SK-N-SH (cell line): ENCODE measurements around the gene TNFAIP8L3. TPM values are rescaled to one million over a fixed set of nuclear protein-coding genes. Genes with fewer than 3 reads are reported as not detected.

Experiments used
- CTCF ChIA-PET: fragments of 300-600, 350-600 bp; formaldehyde crosslinking; extraction: SDS; loops from one replicate; lab custom pipeline; 2021; lab: Yijun Ruan, JAX
- POLR2A ChIA-PET: fragments of 350-600 bp; sonication (Branson Sonifier 250); formaldehyde crosslinking; extraction: SDS; loops from one replicate; lab custom pipeline; 2020; ENCODE audit warnings: antibody characterized with exemption, inconsistent platforms; lab: Yijun Ruan, JAX
- DNase-seq: peaks from one replicate; pipeline ENCODE4 v3.0.0; 2012
- H2AFZ ChIP-seq: fragments of 200-600 bp; sonication (generic); 2 replicates; pipeline ENCODE4 v1.8.1; 2016; ENCODE audit warnings: antibody characterized with exemption, mild to moderate bottlenecking, low read depth
- H3F3A ChIP-seq: fragments of 200-600 bp; sonication (generic); replicated peaks from 2 replicates; pipeline ENCODE3; 2016; ENCODE audit warnings: antibody characterized with exemption, mild to moderate bottlenecking; ENCODE audit not compliant: insufficient read depth
- H3K27ac ChIP-seq, 2 experiments: fragments of 200-500 bp in 1 of 2; fragments of 200-600 bp in 1 of 2; sonication (Bioruptor generic) in 1 of 2; sonication (generic), shearing (Covaris generic) in 1 of 2; 2 replicates each; pipeline versions ENCODE4 v1.5.1 to v1.6.1; 2014 to 2016; ENCODE audit warnings: low read depth in 2 of 2, inconsistent platforms in 1 of 2, low read length in 1 of 2, mild to moderate bottlenecking in 1 of 2, mixed read lengths in 1 of 2
- H3K27me3 ChIP-seq: fragments of 200-600 bp; sonication (generic), shearing (Covaris generic); 2 replicates; pipeline ENCODE4 v1.6.1; 2016; ENCODE audit warnings: mixed run types; ENCODE audit not compliant: insufficient read depth
- H3K36me3 ChIP-seq, 2 experiments: fragments of 200-500 bp in 1 of 2; fragments of 200-600 bp in 1 of 2; sonication (Bioruptor generic) in 1 of 2; sonication (generic) in 1 of 2; replicated peaks in 1 of 2; 2 replicates each; pipeline versions ENCODE3 to v1.5.1; 2014 to 2016; ENCODE audit warnings: low read length in 1 of 2, mild to moderate bottlenecking in 1 of 2; ENCODE audit not compliant: insufficient read depth in 2 of 2, control insufficient read depth in 1 of 2
- H3K4me1 ChIP-seq, 2 experiments: fragments of 200-500 bp in 1 of 2; fragments of 200-600 bp in 1 of 2; sonication (Bioruptor generic) in 1 of 2; sonication (generic), shearing (Covaris generic) in 1 of 2; 2 replicates each; pipeline versions ENCODE4 v1.5.1 to v1.6.1; 2014 to 2016; ENCODE audit warnings: low read depth in 1 of 2, low read length in 1 of 2, mixed run types in 1 of 2; ENCODE audit not compliant: insufficient read depth in 2 of 2, control insufficient read depth in 1 of 2
- H3K4me2 ChIP-seq: fragments of 200-600 bp; sonication (generic), shearing (Covaris generic); 2 replicates; pipeline ENCODE4 v1.6.1; 2017; ENCODE audit warnings: mixed run types
- H3K4me3 ChIP-seq, 2 experiments: fragments of 200-500 bp in 1 of 2; fragments of 200-600 bp in 1 of 2; sonication (Bioruptor generic) in 1 of 2; sonication (generic), shearing (Covaris generic) in 1 of 2; 2 replicates each; pipeline versions ENCODE4 v1.5.1 to v1.8.1; 2014 to 2016; ENCODE audit warnings: low read depth in 2 of 2, inconsistent platforms in 1 of 2, low read length in 1 of 2, mild to moderate bottlenecking in 1 of 2, mixed read lengths in 1 of 2, moderate library complexity in 1 of 2
- H3K79me2 ChIP-seq: fragments of 200-600 bp; sonication (generic); 2 replicates; pipeline ENCODE4 v1.8.1; 2017; ENCODE audit warnings: mild to moderate bottlenecking; ENCODE audit not compliant: insufficient read depth
- H3K9ac ChIP-seq: fragments of 200-600 bp; sonication (generic); 2 replicates; pipeline ENCODE4 v1.6.1; 2017; ENCODE audit warnings: mixed run types
- H3K9me2 ChIP-seq: fragments of 200-600 bp; sonication (generic); 2 replicates; pipeline ENCODE4 v1.6.1; 2017; ENCODE audit warnings: mixed run types
- H3K9me3 ChIP-seq: fragments of 200-600 bp; sonication (generic); 2 replicates; pipeline ENCODE4 v1.6.1; 2017; ENCODE audit warnings: mixed run types, mild to moderate bottlenecking, moderate library complexity
- H4K20me1 ChIP-seq: fragments of 200-600 bp; sonication (generic); 2 replicates; pipeline ENCODE4 v1.6.1; 2017; ENCODE audit warnings: mild to moderate bottlenecking, mixed run types; ENCODE audit not compliant: insufficient read depth
- CHD2 ChIP-seq: fragments of 150-350 bp; IDR thresholded peaks from 2 replicates; pipeline ENCODE4 v1.6.1; 2018; ENCODE audit warnings: low read length; ENCODE audit not compliant: partially characterized antibody
- CTCF ChIP-seq: fragments of 200-600 bp; sonication (generic); IDR thresholded peaks from 2 replicates; pipeline ENCODE4 v1.6.1; 2017; ENCODE audit warnings: antibody characterized with exemption, mild to moderate bottlenecking, moderate library complexity
- EP300 ChIP-seq, 2 experiments: IDR thresholded peaks; 2 replicates each; pipeline versions ENCODE4 v1.4.0 to v1.6.1; 2012; ENCODE audit warnings: borderline replicate concordance in 1 of 2, low read depth in 1 of 2, low read length in 1 of 2
- EZH2phosphoT487 ChIP-seq: fragments of 200-600 bp; sonication (generic); IDR thresholded peaks from 2 replicates; pipeline ENCODE4 v1.6.1; 2017; ENCODE audit warnings: low read depth, mixed run types, mild to moderate bottlenecking, antibody characterized with exemption, moderate library complexity, borderline replicate concordance
- FOSL2 ChIP-seq: IDR thresholded peaks from 2 replicates; pipeline ENCODE4 v1.4.0; 2012; ENCODE audit warnings: low read depth, mild to moderate bottlenecking, moderate library complexity, borderline replicate concordance
- FOXJ3 ChIP-seq: sonication (generic); formaldehyde crosslinking; IDR thresholded peaks from 2 replicates; pipeline ENCODE4 v1.5.1; 2020; ENCODE audit warnings: mild to moderate bottlenecking, missing genetic modification reagents
- JUND ChIP-seq: IDR thresholded peaks from 2 replicates; pipeline ENCODE4 v1.4.0; 2012
- MEF2A ChIP-seq: IDR thresholded peaks from 2 replicates; pipeline ENCODE4 v1.4.0; 2012; ENCODE audit warnings: low read depth, borderline replicate concordance
- MXI1 ChIP-seq: IDR thresholded peaks from 2 replicates; pipeline ENCODE4 v1.6.1; 2012; ENCODE audit warnings: mild to moderate bottlenecking, low read depth, low read length, improper control_type of control experiment
- NFIC ChIP-seq: IDR thresholded peaks from 2 replicates; pipeline ENCODE4 v1.4.0; 2012; ENCODE audit warnings: borderline replicate concordance
- PBX3 ChIP-seq: IDR thresholded peaks from 2 replicates; pipeline ENCODE4; 2012
- POLR2AphosphoS5 ChIP-seq: IDR thresholded peaks from 2 replicates; pipeline ENCODE4 v1.6.1; 2012; ENCODE audit warnings: low read depth, low read length
- RFX5 ChIP-seq: IDR thresholded peaks from 2 replicates; pipeline ENCODE4 v1.6.1; 2012; ENCODE audit warnings: mild to moderate bottlenecking, improper control_type of control experiment, low read length
- TAF1 ChIP-seq: IDR thresholded peaks from 2 replicates; pipeline ENCODE4 v1.6.1; 2012; ENCODE audit warnings: low read depth, mild to moderate bottlenecking, low read length, moderate library complexity, borderline replicate concordance
- TCF12 ChIP-seq: IDR thresholded peaks from 2 replicates; pipeline ENCODE4 v1.4.0; 2012
- USF1 ChIP-seq: IDR thresholded peaks from 2 replicates; pipeline ENCODE4 v1.4.0; 2012; ENCODE audit warnings: low read depth, borderline replicate concordance
- WGBS: methylation state at CpG from one replicate; pipeline ENCODE4 v1.1.6; 2017; ENCODE audit warnings: low lambda C conversion rate; 5-methylcytosine and 5-hydroxymethylcytosine counted together
- polyA plus RNA-seq, 3 experiments: library from polyadenylated mRNA; depleted of rRNA; stranded (reverse); fragments of >200 nt; gene quantifications; 2 replicates each; pipeline ENCODE4 v1.2.3, GENCODE V29; 2012

Gene TNFAIP8L3
- polyA plus RNA-seq, 1 of the 3 experiments (the other 2 are of a cell fraction), result 0.08 TPM

DNA sequence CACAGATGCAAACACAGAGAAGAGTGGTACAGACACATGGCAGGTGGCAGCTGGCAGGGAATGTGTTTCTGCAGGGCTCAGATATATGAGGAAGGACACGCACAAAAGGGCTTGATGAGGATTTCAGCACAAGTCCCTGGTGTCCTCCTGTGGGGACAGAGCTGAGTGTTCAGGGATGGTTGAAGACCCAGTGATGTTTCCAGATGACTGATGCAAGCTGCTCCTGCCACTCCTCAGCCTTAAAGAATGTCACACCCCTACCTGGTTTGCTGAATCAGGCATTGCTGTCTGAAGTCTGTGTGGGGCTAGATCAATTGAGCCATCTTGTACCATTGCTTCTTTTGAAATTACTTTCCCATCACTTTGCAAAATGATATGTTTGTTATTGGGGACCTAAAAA, 40.2 kb downstream of the TNFAIP8L3 start (continued):
- no peak for TF ChIP-seq PBX3
- no peak for TF ChIP-seq CHD2
- no peak for TF ChIP-seq FOSL2
- TF ChIP-seq NFIC, result no peak

- H3F3A ChIP-seq, result no peaks in the 10 kb centered on the region
- H3K9ac ChIP-seq, result no peak overlapping the region
- no peaks in the 10 kb centered on the region for H3K27me3 ChIP-seq
- H3K27ac ChIP-seq, result no peak overlapping the region
- H3K36me3 ChIP-seq, result no peaks in the 10 kb centered on the region
- POLR2A ChIA-PET, result no interaction called here
- WGBS, result 33% methylated on average over 1 of the region's 1 CpG
- H3K9me3 ChIP-seq, result no peaks in the 10 kb centered on the region
- DNase-seq, result no peak
- no peaks in the 10 kb centered on the region for H3K79me2 ChIP-seq
- H3K4me3 ChIP-seq, result no peak overlapping the region
- H2AFZ ChIP-seq, result no peak overlapping the region
- H3K4me1 ChIP-seq, result no peaks in the 10 kb centered on the region
- no peak for TF ChIP-seq FOXJ3 (CRISPR knock-in tag)
- no peak for TF ChIP-seq MEF2A
- TF ChIP-seq NFIC, result no peak
- no peak for TF ChIP-seq USF1
- TF ChIP-seq POLR2AphosphoS5, result no peak
- no peak for TF ChIP-seq TAF1
- no peak for TF ChIP-seq MXI1
- TF ChIP-seq RFX5, result no peak
- TF ChIP-seq TCF12, result no peak
- no peak for TF ChIP-seq EP300 (IDR thresholded peaks at IDR 0.05; ENCODE audit: borderline replicate concordance in 1 of 2, low read depth in 1 of 2, low read length in 1 of 2)
- TF ChIP-seq EZH2phosphoT487, result no peak
- no peak for TF ChIP-seq CTCF
- TF ChIP-seq JUND, result no peak
- no peak for TF ChIP-seq FOSL2
- H3K9me2 ChIP-seq, result no peaks in the 10 kb centered on the region
- H3K4me2 ChIP-seq, result no peak overlapping the region
- H4K20me1 ChIP-seq, result no peaks in the 10 kb centered on the region
- CTCF ChIA-PET, result interaction anchor here (1.4 kb wide), 1 partner anchor 17 kb away, joined by 3 read pairs; no protein-coding TSS in a partner anchor
These were observed 41.1 kb downstream of the TNFAIP8L3 start for GRCh38 chr15:51053571-51053970.
